GM18907 (cell line): ENCODE data around the gene LPO.

Experiments used
- ATAC-seq: cut with Tn5 transposase; IDR thresholded peaks from one replicate; pipeline ENCODE4 v1.9.1; 2021; ENCODE audit warnings: mild to moderate bottlenecking, moderate library complexity; ENCODE audit not compliant: unreplicated experiment

The LPO gene

GRCh38 chr17:58228679-58229078 is 9.7 kb upstream of the LPO start:
- ATAC-seq, result no peak

DNA sequence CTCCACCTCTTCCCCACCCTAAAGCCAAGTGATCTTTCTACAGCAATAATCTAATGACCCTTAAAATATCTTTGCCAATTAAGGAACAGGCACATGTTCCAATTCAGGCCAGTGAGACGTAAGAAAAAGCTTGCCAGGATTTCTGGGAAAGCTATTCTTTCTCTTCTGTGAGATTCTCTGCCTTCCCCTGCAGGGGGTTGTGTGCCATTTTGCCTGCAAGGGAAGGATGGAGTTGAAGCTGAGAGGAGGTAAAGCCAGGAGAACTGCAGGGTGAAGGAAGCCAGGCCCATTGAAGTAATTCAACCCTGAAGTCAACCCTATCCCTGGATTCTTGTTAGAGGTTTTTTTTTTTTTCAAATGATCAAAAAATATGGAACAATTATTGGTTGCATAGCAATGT is 9.0 kb upstream of the LPO start:
- ATAC-seq, result no peak

GRCh38 chr17:58229881-58230280 is 8.5 kb upstream of the LPO start:
- no peak for ATAC-seq

- no peak for ATAC-seq
Measured at GRCh38 chr17:58231641-58232040, 6.7 kb upstream of the LPO start.

GRCh38 chr17:58232707-58233156 is 5.7 kb upstream of the LPO start:
- peak; percentile 83 for ATAC-seq

DNA sequence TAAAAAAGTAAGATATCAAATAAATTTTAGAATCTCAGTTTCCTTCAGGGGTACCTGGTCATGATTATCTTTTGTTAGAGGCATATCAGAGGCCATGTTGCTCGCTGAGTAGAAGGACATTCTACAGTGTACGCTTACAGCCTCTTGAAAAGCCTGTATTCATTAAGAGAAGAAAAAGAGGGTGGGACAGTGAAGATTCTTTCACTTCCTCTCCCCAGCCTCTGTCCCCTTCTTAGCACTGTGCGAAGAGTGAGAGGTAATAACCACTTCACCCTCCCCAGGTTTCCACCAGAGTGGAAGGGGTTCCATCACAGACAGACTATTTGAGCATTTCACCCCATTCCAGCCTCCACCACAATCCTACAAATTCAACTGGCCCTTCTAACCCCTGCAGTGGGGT is 4.8 kb upstream of the LPO start:
- peak; percentile 60 for ATAC-seq

- no peak for ATAC-seq
Measured at GRCh38 chr17:58234512-58234911, 3.9 kb upstream of the LPO start.

DNA sequence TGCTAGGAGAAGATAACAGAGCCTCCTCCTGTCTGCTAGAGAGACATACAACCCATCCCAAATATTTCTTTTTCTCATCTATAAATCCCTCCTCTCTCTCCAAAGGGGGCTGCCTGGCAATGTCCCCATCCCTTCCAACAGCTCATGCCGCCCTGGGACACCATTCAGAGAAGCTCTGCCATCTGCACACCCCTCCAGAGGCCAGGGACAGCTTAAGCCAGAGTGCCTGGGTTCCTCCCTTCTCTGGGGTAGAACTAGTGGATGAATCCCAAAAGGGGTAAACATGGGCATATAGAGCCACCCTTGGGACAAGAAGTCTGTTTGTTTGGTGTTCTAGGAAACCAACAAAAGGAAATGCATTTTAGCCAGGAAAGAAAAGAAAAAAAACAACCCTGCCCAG is 2.6 kb upstream of the LPO start:
- no peak for ATAC-seq

GRCh38 chr17:58236394-58236793 is 2.0 kb upstream of the LPO start:
- ATAC-seq, result no peak

DNA sequence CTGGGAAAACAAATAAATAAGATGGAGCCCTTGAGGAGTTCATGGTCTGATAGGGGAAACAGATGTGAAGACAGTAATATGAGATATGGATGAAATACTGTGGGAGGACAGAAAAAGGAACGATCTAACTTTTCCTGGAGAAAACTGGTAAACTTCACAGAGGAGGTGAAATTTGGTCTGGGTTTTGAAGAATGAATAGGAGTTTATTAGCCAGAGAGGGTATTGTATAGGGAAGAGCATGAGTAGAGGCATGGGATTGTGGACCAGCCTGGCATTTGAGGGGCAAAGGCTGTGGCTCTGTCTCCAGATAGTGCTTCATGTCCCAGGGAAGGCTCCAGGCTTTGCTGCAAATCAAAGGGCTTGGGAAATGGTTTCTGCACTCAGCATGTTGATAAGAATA is 1.6 kb downstream of the LPO start:
- no peak for ATAC-seq

GRCh38 chr17:58242171-58242784 is 3.9 kb downstream of the LPO start:
- no peak for ATAC-seq

GRCh38 chr17:58244963-58245362 is 6.6 kb downstream of the LPO start:
- no peak for ATAC-seq

DNA sequence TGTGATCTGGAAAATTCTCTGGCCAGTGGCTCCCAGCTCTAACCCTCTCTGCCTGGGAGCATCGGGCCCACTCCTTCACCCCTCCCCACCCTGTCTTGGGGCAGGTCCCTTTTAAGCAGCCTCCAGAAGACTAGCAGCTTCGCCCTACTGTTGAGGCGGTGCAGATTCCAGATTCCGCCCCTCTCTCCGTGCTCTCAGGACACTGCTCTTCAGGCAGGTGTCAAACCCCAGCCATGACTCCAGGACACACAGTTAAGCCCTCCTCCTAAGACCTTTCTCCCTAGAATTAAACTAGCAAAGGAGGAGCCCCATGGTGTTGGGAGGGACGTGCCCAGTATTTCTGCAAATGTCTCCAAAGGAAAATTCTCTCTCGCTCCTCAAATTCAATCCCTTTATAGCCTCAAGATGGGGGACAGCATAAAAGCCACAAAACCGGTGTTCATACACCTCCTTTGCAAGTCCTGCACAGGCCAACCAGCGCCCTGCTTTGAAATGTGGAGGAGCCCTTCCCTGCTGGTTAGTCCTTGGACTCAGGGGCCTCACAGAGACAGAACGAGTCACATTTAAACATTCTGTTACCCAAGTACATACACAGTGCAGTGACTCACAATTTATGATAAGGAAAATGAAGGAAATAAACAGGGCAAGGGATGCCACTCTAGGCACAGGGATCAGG is 7.2 kb downstream of the LPO start:
- no peak for ATAC-seq

DNA sequence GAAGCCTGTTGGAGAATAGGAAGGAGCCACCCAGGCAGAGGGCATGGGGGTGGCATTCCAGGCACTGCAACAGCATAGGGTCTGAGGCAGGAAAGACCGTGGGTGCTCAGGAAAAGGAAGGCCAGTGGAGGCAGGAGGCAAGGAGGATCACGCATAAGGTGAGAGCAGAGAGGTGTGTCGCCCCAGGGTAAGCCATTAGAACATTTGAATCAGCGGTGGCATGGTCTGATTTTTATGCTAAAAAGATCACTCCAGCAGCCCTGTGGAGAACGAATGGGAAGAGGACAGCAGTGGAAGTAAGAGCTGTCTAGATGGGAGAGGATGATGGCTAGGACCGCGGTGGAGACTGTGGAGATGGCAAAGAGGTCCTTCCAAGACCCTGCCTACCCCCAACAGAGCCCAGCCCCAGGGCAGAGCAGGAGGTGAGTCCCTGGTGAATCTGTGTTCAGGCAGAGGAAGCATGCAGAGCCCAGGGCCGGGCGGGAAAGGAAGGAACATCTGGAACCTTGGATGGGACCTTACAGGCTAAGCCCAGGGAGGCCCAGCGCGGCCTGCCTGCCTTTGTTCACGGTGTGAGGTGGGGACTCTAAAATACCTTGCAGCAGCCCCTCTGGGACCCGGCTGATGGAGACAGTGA is 7.8 kb downstream of the LPO start:
- ATAC-seq, result no peak

DNA sequence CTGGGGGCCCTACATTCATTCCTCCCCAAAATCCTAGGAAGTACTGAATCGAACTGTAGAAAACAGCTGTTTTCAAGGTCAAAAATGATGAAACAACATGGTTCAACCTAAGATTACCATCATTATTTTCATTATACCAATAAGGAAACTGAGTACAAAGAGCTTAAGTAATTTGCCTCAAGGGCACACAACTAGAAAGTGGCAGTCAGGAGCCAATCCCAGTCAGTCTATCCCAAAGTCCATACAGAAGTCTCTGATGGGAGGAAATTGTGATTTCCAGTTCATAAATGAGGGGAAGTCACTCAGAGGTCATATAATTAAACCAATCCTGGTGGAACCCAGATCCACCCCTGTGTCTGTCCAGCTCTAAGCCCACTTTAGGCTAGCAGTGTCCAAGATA is 8.4 kb downstream of the LPO start:
- ATAC-seq, result no peak

- ATAC-seq, result no peak
Measured at GRCh38 chr17:58247511-58248363, 9.4 kb downstream of the LPO start.

DNA sequence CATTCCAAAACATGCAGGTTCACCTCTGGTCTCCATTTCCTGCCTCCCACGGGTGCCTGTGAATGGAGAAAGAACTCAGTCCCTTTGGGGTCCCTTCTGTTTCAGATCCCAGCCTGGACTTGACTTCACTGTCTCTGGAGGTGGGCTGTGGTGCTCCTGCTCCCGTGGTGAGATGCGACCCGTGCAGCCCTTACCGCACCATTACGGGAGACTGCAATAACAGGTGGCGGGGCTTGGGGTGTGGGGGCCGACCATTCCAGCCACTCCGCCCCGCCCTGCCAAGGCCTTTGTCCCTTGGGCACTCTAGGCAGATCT is 10.5 kb downstream of the LPO start:
- ATAC-seq, result no peak

DNA sequence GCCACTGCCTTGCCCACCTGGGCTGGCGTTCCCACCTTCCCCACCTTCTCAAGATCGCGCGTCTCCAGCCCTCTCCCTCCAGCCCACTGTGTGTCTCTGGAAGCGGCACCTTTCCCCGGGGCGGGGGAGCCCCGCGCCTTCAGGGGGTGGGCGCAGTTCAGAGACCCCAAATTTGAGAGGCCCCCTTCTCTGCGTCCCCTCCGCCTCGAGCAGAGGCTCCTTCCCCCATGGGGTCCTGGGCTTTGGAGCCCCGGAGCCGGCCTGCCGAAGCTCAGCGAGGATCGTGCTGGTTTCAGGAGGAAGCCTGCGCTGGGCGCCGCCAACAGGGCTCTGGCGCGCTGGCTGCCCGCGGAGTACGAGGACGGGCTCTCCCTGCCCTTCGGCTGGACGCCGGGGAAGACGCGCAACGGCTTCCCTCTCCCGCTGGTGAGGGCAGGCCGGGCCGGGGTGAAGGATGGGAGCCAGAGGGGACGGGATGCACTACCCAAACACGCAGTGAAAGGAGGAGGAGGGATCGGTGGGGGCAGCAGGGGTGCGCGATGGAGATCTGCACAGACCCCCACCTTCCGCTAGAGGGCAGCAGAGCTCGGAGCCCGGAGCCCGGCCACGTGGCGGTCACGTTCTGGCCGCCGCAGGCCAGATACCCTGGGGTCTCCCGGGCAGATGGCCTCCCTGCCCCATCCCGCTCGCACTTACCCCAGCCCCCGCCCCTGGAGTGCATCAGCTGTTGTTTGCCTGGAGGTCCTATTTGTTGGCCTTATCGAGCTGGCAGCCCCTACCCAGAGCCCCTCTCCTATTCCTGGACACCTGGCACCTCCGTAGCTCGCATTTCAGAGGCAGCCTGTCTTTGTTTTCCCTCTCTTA is 11.1 kb downstream of the LPO start:
- no peak for ATAC-seq

DNA sequence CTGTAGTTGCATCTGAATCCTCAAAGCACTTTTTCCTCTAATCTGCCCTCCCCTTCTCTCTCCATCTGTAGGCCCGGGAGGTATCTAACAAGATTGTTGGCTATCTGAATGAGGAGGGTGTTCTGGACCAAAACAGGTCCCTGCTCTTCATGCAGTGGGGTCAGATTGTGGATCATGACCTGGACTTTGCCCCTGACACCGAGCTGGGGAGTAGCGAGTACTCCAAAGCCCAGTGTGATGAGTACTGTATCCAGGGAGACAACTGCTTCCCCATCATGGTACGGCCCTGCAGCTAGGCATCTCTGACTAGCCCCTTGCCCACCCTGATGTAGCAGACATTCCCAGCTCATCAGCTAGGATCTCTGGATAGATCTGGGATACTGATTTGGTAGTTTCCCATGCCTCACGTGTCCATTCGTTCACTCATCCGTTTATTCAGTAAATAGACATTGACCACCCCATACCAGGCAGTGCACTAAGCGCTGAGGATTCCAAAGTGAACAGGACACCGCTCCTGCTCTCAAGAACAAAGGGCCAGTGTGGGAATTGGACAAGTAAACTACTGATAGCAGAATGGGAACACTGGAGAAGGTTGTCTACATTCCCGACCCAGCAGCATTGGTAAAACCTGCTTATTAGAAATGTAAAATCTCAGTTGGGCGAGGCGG is 12.1 kb downstream of the LPO start:
- no peak for ATAC-seq

GRCh38 chr17:58252141-58252540 is 13.8 kb downstream of the LPO start:
- ATAC-seq, result no peak
